ENCODE data around the gene FLT4. TPM values are rescaled to one million over a fixed set of nuclear protein-coding genes. Genes with fewer than 3 reads are reported as not detected.

FLT4 gene
- polyA plus RNA-seq, 2 donors = 2.8 to 4.0 TPM

- Histone ChIP-seq H3K4me1 (ENCODE audit: control insufficient read depth in 2 of 2, insufficient read depth in 2 of 2, low read length in 1 of 2) (peaks cover 5 to 8% of the 10 kb centered on the region in 2 donors), H3K27ac (ENCODE audit: low read depth in 2 of 2, low read length in 1 of 2) (no peak overlapping the region), H3K36me3 (ENCODE audit: control insufficient read depth in 2 of 2, insufficient read depth in 2 of 2, low read length in 1 of 2) (no peaks in the 10 kb centered on the region), H3K4me3 (ENCODE audit: low read depth in 1 of 2, low read length in 2 of 2) (no peak overlapping the region), H3K27me3 (ENCODE audit: control insufficient read depth in 1 of 2, insufficient read depth in 2 of 2, low read length in 2 of 2) (peaks cover 8 to 12% of the 10 kb centered on the region in 2 donors), H3K9me3 (ENCODE audit: control insufficient read depth in 2 of 2, insufficient read depth in 1 of 2, low read depth in 1 of 2, low read length in 1 of 2) (no peaks in the 10 kb centered on the region)
- 74 to 75% methylated on average over 20 of the region's 20 CpGs for WGBS, 2 donors
Observed at GRCh38 chr5:180644129-180644824, 5.1 kb downstream of the FLT4 start.

- Histone ChIP-seq H3K4me1 (ENCODE audit: control insufficient read depth in 2 of 2, insufficient read depth in 2 of 2, low read length in 1 of 2) (peaks cover under 1 to 5% of the 10 kb centered on the region in 2 donors), H3K27ac (ENCODE audit: low read depth in 2 of 2, low read length in 1 of 2) (no peak overlapping the region), H3K4me3 (ENCODE audit: low read depth in 1 of 2, low read length in 2 of 2) (no peak overlapping the region), H3K27me3 (ENCODE audit: control insufficient read depth in 1 of 2, insufficient read depth in 2 of 2, low read length in 2 of 2) (peaks cover 0 to 4% of the 10 kb centered on the region in 2 donors), H3K36me3 (ENCODE audit: control insufficient read depth in 2 of 2, insufficient read depth in 2 of 2, low read length in 1 of 2) (no peaks in the 10 kb centered on the region), H3K9me3 (ENCODE audit: control insufficient read depth in 2 of 2, insufficient read depth in 1 of 2, low read depth in 1 of 2, low read length in 1 of 2) (no peaks in the 10 kb centered on the region)
- WGBS, 2 donors = 62 to 63% methylated on average over 17 of the region's 17 CpGs
Observed at GRCh38 chr5:180643191-180643851, 6.1 kb downstream of the FLT4 start.

- Histone ChIP-seq H3K27me3 (ENCODE audit: control insufficient read depth in 1 of 2, insufficient read depth in 2 of 2, low read length in 2 of 2) (peaks cover 0 to 4% of the 10 kb centered on the region in 2 donors), H3K4me3 (ENCODE audit: low read depth in 1 of 2, low read length in 2 of 2) (no peak overlapping the region), H3K27ac (ENCODE audit: low read depth in 2 of 2, low read length in 1 of 2) (no peak overlapping the region), H3K36me3 (ENCODE audit: control insufficient read depth in 2 of 2, insufficient read depth in 2 of 2, low read length in 1 of 2) (no peaks in the 10 kb centered on the region), H3K9me3 (ENCODE audit: control insufficient read depth in 2 of 2, insufficient read depth in 1 of 2, low read depth in 1 of 2, low read length in 1 of 2) (no peaks in the 10 kb centered on the region), H3K4me1 (ENCODE audit: control insufficient read depth in 2 of 2, insufficient read depth in 2 of 2, low read length in 1 of 2) (peaks cover 0 to 5% of the 10 kb centered on the region in 2 donors)
- WGBS, 2 donors = 75 to 81% methylated on average over 9 of the region's 9 CpGs
Observed at GRCh38 chr5:180642779-180643178, 6.6 kb downstream of the FLT4 start.

- no peak overlapping the region for H3K4me3 ChIP-seq (ENCODE audit: low read depth in 1 of 2, low read length in 2 of 2)
- H3K36me3 ChIP-seq (ENCODE audit: control insufficient read depth in 2 of 2, insufficient read depth in 2 of 2, low read length in 1 of 2) = no peaks in the 10 kb centered on the region
- 79 to 86% methylated on average over 13 to 16 of the region's 16 CpGs for WGBS, 2 donors
- H3K27me3 ChIP-seq (ENCODE audit: control insufficient read depth in 1 of 2, insufficient read depth in 2 of 2, low read length in 2 of 2) = peaks cover 0 to 4% of the 10 kb centered on the region in 2 donors
- no peak overlapping the region for H3K27ac ChIP-seq (ENCODE audit: low read depth in 2 of 2, low read length in 1 of 2)
- peaks cover 0 to 5% of the 10 kb centered on the region in 2 donors for H3K4me1 ChIP-seq (ENCODE audit: control insufficient read depth in 2 of 2, insufficient read depth in 2 of 2, low read length in 1 of 2)
- no peaks in the 10 kb centered on the region for H3K9me3 ChIP-seq (ENCODE audit: control insufficient read depth in 2 of 2, insufficient read depth in 1 of 2, low read depth in 1 of 2, low read length in 1 of 2)
Observed at GRCh38 chr5:180642181-180642775, 7.1 kb downstream of the FLT4 start.

- H3K27ac ChIP-seq (ENCODE audit: low read depth in 2 of 2, low read length in 1 of 2) = no peak overlapping the region
- peaks cover 0 to 2% of the 10 kb centered on the region in 2 donors for H3K27me3 ChIP-seq (ENCODE audit: control insufficient read depth in 1 of 2, insufficient read depth in 2 of 2, low read length in 2 of 2)
- H3K4me3 ChIP-seq (ENCODE audit: low read depth in 1 of 2, low read length in 2 of 2) = no peak overlapping the region
- H3K36me3 ChIP-seq (ENCODE audit: control insufficient read depth in 2 of 2, insufficient read depth in 2 of 2, low read length in 1 of 2) = no peaks in the 10 kb centered on the region
- peaks cover 0 to 5% of the 10 kb centered on the region in 2 donors for H3K4me1 ChIP-seq (ENCODE audit: control insufficient read depth in 2 of 2, insufficient read depth in 2 of 2, low read length in 1 of 2)
- no peaks in the 10 kb centered on the region for H3K9me3 ChIP-seq (ENCODE audit: control insufficient read depth in 2 of 2, insufficient read depth in 1 of 2, low read depth in 1 of 2, low read length in 1 of 2)
- WGBS, 2 donors = 87 to 88% methylated on average over 6 of the region's 6 CpGs
Observed at GRCh38 chr5:180641566-180641900, 7.9 kb downstream of the FLT4 start.

GRCh38 chr5:180640861-180641565 lies 8.4 kb downstream of the FLT4 start:
- Histone ChIP-seq H3K27me3 (ENCODE audit: control insufficient read depth in 1 of 2, insufficient read depth in 2 of 2, low read length in 2 of 2) (peaks cover 0 to 2% of the 10 kb centered on the region in 2 donors), H3K4me1 (ENCODE audit: control insufficient read depth in 2 of 2, insufficient read depth in 2 of 2, low read length in 1 of 2) (peaks cover 0 to 5% of the 10 kb centered on the region in 2 donors), H3K27ac (ENCODE audit: low read depth in 2 of 2, low read length in 1 of 2) (no peak overlapping the region), H3K36me3 (ENCODE audit: control insufficient read depth in 2 of 2, insufficient read depth in 2 of 2, low read length in 1 of 2) (no peaks in the 10 kb centered on the region), H3K4me3 (ENCODE audit: low read depth in 1 of 2, low read length in 2 of 2) (no peak overlapping the region), H3K9me3 (ENCODE audit: control insufficient read depth in 2 of 2, insufficient read depth in 1 of 2, low read depth in 1 of 2, low read length in 1 of 2) (no peaks in the 10 kb centered on the region)
- 80 to 84% methylated on average over 19 of the region's 19 CpGs for WGBS, 2 donors

GRCh38 chr5:180640611-180640860 lies 8.9 kb downstream of the FLT4 start:
- Histone ChIP-seq H3K4me1 (ENCODE audit: control insufficient read depth in 2 of 2, insufficient read depth in 2 of 2, low read length in 1 of 2) (peaks cover 0 to 5% of the 10 kb centered on the region in 2 donors), H3K4me3 (ENCODE audit: low read depth in 1 of 2, low read length in 2 of 2) (no peak overlapping the region), H3K27ac (ENCODE audit: low read depth in 2 of 2, low read length in 1 of 2) (no peak overlapping the region), H3K36me3 (ENCODE audit: control insufficient read depth in 2 of 2, insufficient read depth in 2 of 2, low read length in 1 of 2) (no peaks in the 10 kb centered on the region), H3K9me3 (ENCODE audit: control insufficient read depth in 2 of 2, insufficient read depth in 1 of 2, low read depth in 1 of 2, low read length in 1 of 2) (no peaks in the 10 kb centered on the region), H3K27me3 (ENCODE audit: control insufficient read depth in 1 of 2, insufficient read depth in 2 of 2, low read length in 2 of 2) (peaks cover 0 to 1% of the 10 kb centered on the region in 2 donors)
- 43 to 63% methylated on average over 6 of the region's 6 CpGs for WGBS, 2 donors

- Histone ChIP-seq H3K4me3 (ENCODE audit: low read depth in 1 of 2, low read length in 2 of 2) (no peak overlapping the region), H3K4me1 (ENCODE audit: control insufficient read depth in 2 of 2, insufficient read depth in 2 of 2, low read length in 1 of 2) (peaks cover 0 to 5% of the 10 kb centered on the region in 2 donors), H3K27me3 (ENCODE audit: control insufficient read depth in 1 of 2, insufficient read depth in 2 of 2, low read length in 2 of 2) (no peaks in the 10 kb centered on the region), H3K27ac (ENCODE audit: low read depth in 2 of 2, low read length in 1 of 2) (no peak overlapping the region), H3K36me3 (ENCODE audit: control insufficient read depth in 2 of 2, insufficient read depth in 2 of 2, low read length in 1 of 2) (no peaks in the 10 kb centered on the region), H3K9me3 (ENCODE audit: control insufficient read depth in 2 of 2, insufficient read depth in 1 of 2, low read depth in 1 of 2, low read length in 1 of 2) (no peaks in the 10 kb centered on the region)
- whole genome bisulfite sequencing, 2 donors = 65 to 72% methylated on average over 25 to 27 of the region's 27 CpGs
Observed at GRCh38 chr5:180639741-180640610, 9.4 kb downstream of the FLT4 start.

- Histone ChIP-seq H3K27me3 (ENCODE audit: control insufficient read depth in 1 of 2, insufficient read depth in 2 of 2, low read length in 2 of 2) (no peaks in the 10 kb centered on the region), H3K27ac (ENCODE audit: low read depth in 2 of 2, low read length in 1 of 2) (no peak overlapping the region), H3K4me3 (ENCODE audit: low read depth in 1 of 2, low read length in 2 of 2) (no peak overlapping the region), H3K9me3 (ENCODE audit: control insufficient read depth in 2 of 2, insufficient read depth in 1 of 2, low read depth in 1 of 2, low read length in 1 of 2) (no peaks in the 10 kb centered on the region), H3K4me1 (ENCODE audit: control insufficient read depth in 2 of 2, insufficient read depth in 2 of 2, low read length in 1 of 2) (peaks cover 0 to 3% of the 10 kb centered on the region in 2 donors), H3K36me3 (ENCODE audit: control insufficient read depth in 2 of 2, insufficient read depth in 2 of 2, low read length in 1 of 2) (no peaks in the 10 kb centered on the region)
- WGBS, 2 donors = 60 to 67% methylated on average over 3 of the region's 3 CpGs
Observed at GRCh38 chr5:180639287-180639686, 10.1 kb downstream of the FLT4 start.

Measured in esophagus (tissue), 2 donors.